IMR-90 (cell line): ENCODE measurements around the gene PARP6. TPM values are rescaled to one million over a fixed set of nuclear protein-coding genes. Genes with fewer than 3 reads are reported as not detected.

Source experiments
- ATAC-seq: fragments of 200-7000 bp; cut with Tn5 transposase; 2 replicates; pipeline ENCODE4 v1.9.1; 2020; ENCODE audit warnings: low read depth, mild to moderate bottlenecking, moderate library complexity
- BruUV-seq: library from RNA; stranded (reverse); fragments of 400-500 nt; replicated peaks from 2 replicates; lab custom pipeline; 2021; lab: Mats Ljungman, UMichigan
- CTCF ChIA-PET: fragments of 300-600 bp; formaldehyde crosslinking; extraction: SDS; loops from one replicate; lab custom pipeline; 2021; ENCODE audit warnings: antibody characterized with exemption; lab: Yijun Ruan, JAX
- POLR2A ChIA-PET: fragments of 300-600 bp; sonication (Branson Sonifier 250); formaldehyde crosslinking; loops from one replicate; lab custom pipeline; 2022; ENCODE audit warnings: antibody characterized with exemption; ENCODE audit not compliant: unreplicated experiment; lab: Charles Lee
- DNase-seq: peaks from one replicate; pipeline ENCODE4 v3.0.0; 2013
- H2AFZ ChIP-seq: replicated peaks from 2 replicates; pipeline ENCODE3; 2013; ENCODE audit warnings: low read length, mild to moderate bottlenecking; ENCODE audit not compliant: poor library complexity
- H2AK5ac ChIP-seq: 2 replicates; pipeline ENCODE4 v1.6.1; 2013; ENCODE audit warnings: low read depth, low read length, inconsistent platforms
- H2AK9ac ChIP-seq: replicated peaks from 2 replicates; pipeline ENCODE3; 2013; ENCODE audit warnings: mild to moderate bottlenecking, low read depth, low read length, moderate library complexity; ENCODE audit not compliant: poor library complexity
- H2BK120ac ChIP-seq: 2 replicates; pipeline ENCODE4 v1.6.1; 2013; ENCODE audit warnings: low read depth, low read length, inconsistent platforms
- H2BK15ac ChIP-seq: 3 replicates; pipeline ENCODE4 v1.6.1; 2013; ENCODE audit warnings: low read depth, low read length, inconsistent platforms
- H2BK20ac ChIP-seq: 2 replicates; pipeline ENCODE4 v1.6.1; 2013; ENCODE audit warnings: low read depth, mild to moderate bottlenecking, inconsistent platforms, low read length, moderate library complexity
- H2BK5ac ChIP-seq: 2 replicates; pipeline ENCODE4 v1.6.1; 2013; ENCODE audit warnings: mild to moderate bottlenecking, low read depth, low read length, inconsistent platforms; ENCODE audit not compliant: poor library complexity, severe bottlenecking
- H3K14ac ChIP-seq: replicated peaks from 2 replicates; pipeline ENCODE4 v1.6.1; 2013; ENCODE audit warnings: low read depth, low read length, inconsistent platforms
- H3K18ac ChIP-seq: 2 replicates; pipeline ENCODE4 v1.6.1; 2013; ENCODE audit warnings: low read depth, low read length, control low read depth
- H3K23ac ChIP-seq: 2 replicates; pipeline ENCODE4 v1.6.1; 2013; ENCODE audit warnings: low read depth, low read length, inconsistent platforms
- H3K27ac ChIP-seq: 2 replicates; pipeline ENCODE4 v1.5.1; 2013; ENCODE audit warnings: mild to moderate bottlenecking, control low read depth, low read length; ENCODE audit not compliant: insufficient read depth
- H3K27me3 ChIP-seq: 2 replicates; pipeline ENCODE4 v1.6.1; 2013; ENCODE audit warnings: low read length; ENCODE audit not compliant: control insufficient read depth, insufficient read depth
- H3K36me3 ChIP-seq: 2 replicates; pipeline ENCODE4 v1.6.1; 2013; ENCODE audit warnings: low read length, mixed read lengths; ENCODE audit not compliant: control insufficient read depth, insufficient read depth
- H3K4ac ChIP-seq: 2 replicates; pipeline ENCODE4 v1.6.1; 2013; ENCODE audit warnings: low read depth, low read length, inconsistent platforms
- H3K4me1 ChIP-seq: 2 replicates; pipeline ENCODE4 v1.6.1; 2013; ENCODE audit warnings: low read length, mixed read lengths; ENCODE audit not compliant: control insufficient read depth, insufficient read depth
- H3K4me2 ChIP-seq: 2 replicates; pipeline ENCODE4 v1.6.1; 2013; ENCODE audit warnings: low read depth, mild to moderate bottlenecking, control low read depth, low read length, moderate library complexity
- H3K4me3 ChIP-seq: 2 replicates; pipeline ENCODE4 v1.5.1; 2013; ENCODE audit warnings: low read depth, mild to moderate bottlenecking, control low read depth, low read length, moderate library complexity; ENCODE audit not compliant: insufficient read depth
- H3K56ac ChIP-seq: 2 replicates; pipeline ENCODE4 v1.6.1; 2013; ENCODE audit warnings: low read length, inconsistent platforms; ENCODE audit not compliant: insufficient read depth; ENCODE audit errors: extremely low read depth
- H3K79me1 ChIP-seq, 2 experiments: 2 replicates each; pipeline ENCODE4 v1.6.1; 2013; ENCODE audit warnings: low read length in 2 of 2, inconsistent platforms in 1 of 2, low read depth in 1 of 2
- H3K9ac ChIP-seq: 2 replicates; pipeline ENCODE4 v1.6.1; 2013; ENCODE audit warnings: low read depth, low read length, control low read depth
- H3K9me1 ChIP-seq: 2 replicates; pipeline ENCODE4 v1.6.1; 2013; ENCODE audit warnings: low read length, inconsistent platforms; ENCODE audit not compliant: insufficient read depth
- H3K9me3 ChIP-seq: 2 replicates; pipeline ENCODE4 v1.6.1; 2013; ENCODE audit warnings: low read length; ENCODE audit not compliant: control insufficient read depth, insufficient read depth
- H4K20me1 ChIP-seq: 2 replicates; pipeline ENCODE4 v1.6.1; 2013; ENCODE audit warnings: low read length, inconsistent platforms; ENCODE audit not compliant: insufficient read depth
- H4K5ac ChIP-seq: 2 replicates; pipeline ENCODE4 v1.6.1; 2013; ENCODE audit warnings: mild to moderate bottlenecking, low read depth, low read length, control low read depth
- H4K8ac ChIP-seq, 2 experiments: 2 replicates each; pipeline ENCODE4 v1.6.1; 2013; ENCODE audit warnings: low read depth in 2 of 2, low read length in 2 of 2, control low read depth in 1 of 2, inconsistent platforms in 1 of 2
- H4K91ac ChIP-seq: 2 replicates; pipeline ENCODE4 v1.6.1; 2013; ENCODE audit warnings: low read depth, low read length, inconsistent platforms; ENCODE audit not compliant: insufficient read depth
- BHLHE40 ChIP-seq: fragments of 150-350 bp; IDR thresholded peaks from 2 replicates; pipeline ENCODE4 v1.6.1; 2016; ENCODE audit warnings: mild to moderate bottlenecking, low read depth, low read length
- CEBPB ChIP-seq: IDR thresholded peaks from 2 replicates; pipeline ENCODE4 v1.6.1; 2012; ENCODE audit warnings: low read depth, low read length, improper control_type of control experiment
- CHD1 ChIP-seq: IDR thresholded peaks from 2 replicates; pipeline ENCODE4 v1.6.1; 2012; ENCODE audit warnings: low read depth, low read length, improper control_type of control experiment
- CTCF ChIP-seq: conservative IDR thresholded peaks from 2 replicates; pipeline ENCODE4 v1.5.1; 2012; ENCODE audit warnings: mild to moderate bottlenecking, low read depth, low read length, improper control_type of control experiment
- FOS ChIP-seq: fragments of 150-350 bp; IDR thresholded peaks from 2 replicates; pipeline ENCODE4 v1.6.1; 2016; ENCODE audit warnings: low read depth, low read length
- MAFK ChIP-seq: IDR thresholded peaks from 2 replicates; pipeline ENCODE4 v1.6.1; 2012; ENCODE audit warnings: low read depth, low read length, improper control_type of control experiment
- MAZ ChIP-seq: IDR thresholded peaks from 2 replicates; pipeline ENCODE4 v1.6.1; 2012; ENCODE audit warnings: low read depth, mild to moderate bottlenecking, low read length, improper control_type of control experiment, moderate library complexity, borderline replicate concordance
- MXI1 ChIP-seq: IDR thresholded peaks from 2 replicates; pipeline ENCODE4 v1.6.1; 2012; ENCODE audit warnings: low read depth, mild to moderate bottlenecking, low read length, moderate library complexity, borderline replicate concordance
- NFE2L2 ChIP-seq: fragments of 150-350 bp; IDR thresholded peaks from 2 replicates; pipeline ENCODE4 v1.6.1; 2016; ENCODE audit warnings: low read depth, mild to moderate bottlenecking, low read length
- POLR2A ChIP-seq: IDR thresholded peaks from 2 replicates; pipeline ENCODE4 v1.6.1; 2012; ENCODE audit warnings: mild to moderate bottlenecking, low read depth, low read length
- RAD21 ChIP-seq: IDR thresholded peaks from 2 replicates; pipeline ENCODE4 v1.6.1; 2012; ENCODE audit warnings: low read length, improper control_type of control experiment
- RCOR1 ChIP-seq: IDR thresholded peaks from 2 replicates; pipeline ENCODE4 v1.6.1; 2012; ENCODE audit warnings: mild to moderate bottlenecking, low read length, improper control_type of control experiment; ENCODE audit not compliant: insufficient replicate concordance
- RFX5 ChIP-seq: IDR thresholded peaks from 2 replicates; pipeline ENCODE4 v1.8.0; 2012; ENCODE audit warnings: low read depth, mild to moderate bottlenecking, low read length, moderate library complexity
- SMC3 ChIP-seq: fragments of 150-350 bp; IDR thresholded peaks from 2 replicates; pipeline ENCODE4 v1.6.1; 2016; ENCODE audit warnings: low read depth, mild to moderate bottlenecking, antibody characterized with exemption, low read length, moderate library complexity
- USF2 ChIP-seq: fragments of 150-350 bp; IDR thresholded peaks from 2 replicates; pipeline ENCODE4 v1.6.1; 2017; ENCODE audit warnings: mild to moderate bottlenecking, antibody characterized with exemption, low read length, low read depth
- WGBS, 2 experiments: methylation state at CpG; one replicate each; pipeline versions ENCODE4 v1.1.5 to v1.1.7; 2013; ENCODE audit warnings: missing lambda C conversion rate in 2 of 2; ENCODE audit not compliant: insufficient read length in 1 of 2; ENCODE audit errors: extremely low coverage in 2 of 2; 5-methylcytosine and 5-hydroxymethylcytosine counted together
- dilution Hi-C: fragments of 300-500 bp; cut with HindIII; formaldehyde crosslinking; loops from one replicate; pipeline ENCODE4 v1.14.3; 2018; ENCODE audit warnings: low sequenced_read_pairs; ENCODE audit not compliant: unreplicated experiment
- in situ Hi-C: fragments of 300-500 bp; cut with MboI; formaldehyde crosslinking; loops from 3 replicates; pipeline ENCODE4 v1.14.3; 2019; ENCODE audit warnings: low sequenced_read_pairs, inconsistent platforms, mixed read lengths
- intact Hi-C: fragments of 100-400 bp; cut with micrococcal nuclease; formaldehyde crosslinking; loops from 2 replicates; pipeline ENCODE4 v1.10.0; 2022
- polyA plus RNA-seq, 3 experiments: library from polyadenylated mRNA; depleted of rRNA; stranded (reverse); fragments of >200 nt; gene quantifications; 2 replicates each; pipeline ENCODE4 v1.2.3, GENCODE V29; 2012; ENCODE audit warnings: low replicate concordance in 1 of 3
- total RNA-seq: library from RNA; depleted of rRNA; stranded (reverse); fragments of >200 nt; gene quantifications from 2 replicates; pipeline ENCODE4 v1.2.3, GENCODE V29; 2012
- TF ChIP-seq, protein P1 (sequence below): fragments of 150-350 bp; IDR thresholded peaks from 2 replicates; pipeline ENCODE4 v1.6.1; 2016; ENCODE audit warnings: low read depth, mild to moderate bottlenecking, low read length, moderate library complexity, borderline replicate concordance

PARP6 gene
- total and polyA plus RNA-seq, 2 of the 4 experiments (the other 2 are of a cell fraction), result 13.4 to 45.1 TPM

DNA sequence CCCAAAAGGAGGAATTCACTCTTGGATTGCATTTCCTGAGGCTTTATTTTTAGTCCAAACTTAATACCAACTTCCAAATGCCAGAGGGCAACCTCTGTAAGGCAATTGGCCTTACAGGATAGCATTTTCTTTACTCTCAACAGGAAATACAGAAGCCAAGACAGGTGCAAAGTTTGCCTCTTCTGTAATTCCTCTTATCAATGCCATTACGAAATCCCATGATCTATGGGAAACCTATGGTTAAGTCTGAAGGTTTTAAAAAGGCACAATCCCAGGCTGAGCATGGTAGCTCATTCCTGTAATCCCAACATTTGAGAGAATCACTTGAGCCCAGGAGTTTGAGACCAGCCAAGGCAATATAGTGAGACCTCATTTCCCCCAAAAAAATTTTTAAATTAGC, 56.3 kb downstream of the PARP6 start:
- Histone ChIP-seq H4K5ac (no peak overlapping the region), H3K9me1 (peaks cover 13% of the 10 kb centered on the region; the same call in 1 of the 2 replicates), H4K20me1 (peaks cover 92% of the 10 kb centered on the region), H2BK5ac (no peak overlapping the region), H2AK9ac (no peak overlapping the region), H3K18ac (no peak overlapping the region), H2BK120ac (no peak overlapping the region), H2AFZ (no peak overlapping the region), H3K9me3 (no peaks in the 10 kb centered on the region), H3K4me1 (peaks cover 8% of the 10 kb centered on the region), H3K36me3 (peaks cover 73% of the 10 kb centered on the region), H3K23ac (no peak overlapping the region), H3K4me2 (no peak overlapping the region), H3K56ac (no peak overlapping the region), H3K27me3 (no peaks in the 10 kb centered on the region), H3K27ac (no peak overlapping the region), H3K4ac (no peak overlapping the region), H3K79me1 (peaks cover 39 to 71% of the 10 kb centered on the region in 2 experiments), H3K14ac (no peak overlapping the region), H2BK15ac (no peak overlapping the region), H3K4me3 (no peak overlapping the region), H2BK20ac (no peak overlapping the region), H2AK5ac (no peak overlapping the region), H4K91ac (no peak overlapping the region), H3K9ac (no peak overlapping the region), H4K8ac (no peak overlapping the region)
- ChIA-PET POLR2A (no interaction called here), CTCF (interaction anchor here (2.8 kb wide), 1 partner anchor 10 kb away, joined by 11 read pairs; no protein-coding TSS in a partner anchor)
- intact Hi-C loops, result no loop called here
- no CpG with 5 or more reads among the region's 1 CpG for WGBS, 2 experiments
- no peak for TF ChIP-seq USF2
- no peak for TF ChIP-seq CHD1
- no peak for TF ChIP-seq MAZ
- no peak for TF ChIP-seq FOS
- TF ChIP-seq RCOR1, result no peak
- no peak for TF ChIP-seq NFE2L2
- TF ChIP-seq RAD21, result no peak
- TF ChIP-seq, protein P1, sequence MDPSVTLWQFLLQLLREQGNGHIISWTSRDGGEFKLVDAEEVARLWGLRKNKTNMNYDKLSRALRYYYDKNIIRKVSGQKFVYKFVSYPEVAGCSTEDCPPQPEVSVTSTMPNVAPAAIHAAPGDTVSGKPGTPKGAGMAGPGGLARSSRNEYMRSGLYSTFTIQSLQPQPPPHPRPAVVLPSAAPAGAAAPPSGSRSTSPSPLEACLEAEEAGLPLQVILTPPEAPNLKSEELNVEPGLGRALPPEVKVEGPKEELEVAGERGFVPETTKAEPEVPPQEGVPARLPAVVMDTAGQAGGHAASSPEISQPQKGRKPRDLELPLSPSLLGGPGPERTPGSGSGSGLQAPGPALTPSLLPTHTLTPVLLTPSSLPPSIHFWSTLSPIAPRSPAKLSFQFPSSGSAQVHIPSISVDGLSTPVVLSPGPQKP, result no peak
- TF ChIP-seq CEBPB, result no peak
- no peak for TF ChIP-seq CTCF
- TF ChIP-seq RFX5, result no peak
- TF ChIP-seq MAFK, result no peak
- TF ChIP-seq POLR2A, result no peak
- TF ChIP-seq BHLHE40, result no peak
- no peak for TF ChIP-seq MXI1
- TF ChIP-seq SMC3, result no peak
- no peak for DNase-seq
- in situ Hi-C loops, result no loop called here
- dilution Hi-C loops, result no loop called here
- BruUV-seq, result no TSS peak
- ATAC-seq, result no peak
